Panc1 (cell line): ENCODE results near the gene ALLC. TPM values are rescaled to one million over a fixed set of nuclear protein-coding genes. Genes with fewer than 3 reads are reported as not detected.

Experiments used
- ATAC-seq: fragments of 200-7000 bp; cut with Tn5 transposase; 2 replicates; pipeline ENCODE4 v1.9.1; 2020; ENCODE audit warnings: mild to moderate bottlenecking, moderate library complexity
- BruUV-seq: library from RNA; stranded (reverse); fragments of 400-500 nt; replicated peaks from 2 replicates; lab custom pipeline; 2021; lab: Mats Ljungman, UMichigan
- CTCF ChIA-PET: fragments of 300-600 bp; sonication (Branson Sonifier 250); formaldehyde crosslinking; loops from one replicate; lab custom pipeline; 2022; ENCODE audit warnings: antibody characterized with exemption; lab: Charles Lee
- POLR2A ChIA-PET: fragments of 300-600 bp; sonication (Branson Sonifier 250); formaldehyde crosslinking; loops from one replicate; lab custom pipeline; 2022; ENCODE audit warnings: antibody characterized with exemption; lab: Charles Lee
- DNase-seq: peaks from one replicate; pipeline ENCODE4 v3.0.0-alpha.2; 2010; ENCODE audit warnings: low read depth, low spot score
- H3K27ac ChIP-seq: 2 replicates; pipeline ENCODE4 v1.5.1; 2011; ENCODE audit warnings: mild to moderate bottlenecking, low read length, inconsistent platforms
- H3K27me3 ChIP-seq: fragments of 200-500 bp; sonication (Bioruptor generic); 2 replicates; pipeline ENCODE4 v1.6.0; 2014; ENCODE audit warnings: low read length, inconsistent platforms; ENCODE audit not compliant: control insufficient read depth, insufficient read depth
- H3K36me3 ChIP-seq: fragments of 200-500 bp; sonication (Bioruptor generic); 2 replicates; pipeline ENCODE4 v1.5.1; 2014; ENCODE audit warnings: inconsistent platforms, mild to moderate bottlenecking, low read length, moderate library complexity; ENCODE audit not compliant: control insufficient read depth, insufficient read depth
- H3K4me1 ChIP-seq: 2 replicates; pipeline ENCODE4 v1.5.1; 2011; ENCODE audit warnings: inconsistent platforms, mild to moderate bottlenecking, low read length, moderate library complexity; ENCODE audit not compliant: control insufficient read depth, insufficient read depth
- H3K4me3 ChIP-seq, 2 experiments: 2 replicates each; pipeline ENCODE4 v1.5.1; 2011 to 2012; ENCODE audit warnings: low read depth in 2 of 2, low read length in 2 of 2, mild to moderate bottlenecking in 2 of 2, inconsistent platforms in 1 of 2, moderate library complexity in 1 of 2
- H3K9me3 ChIP-seq: fragments of 200-500 bp; sonication (Bioruptor generic); 2 replicates; pipeline ENCODE4 v1.5.1; 2014; ENCODE audit warnings: low read depth, mild to moderate bottlenecking, inconsistent platforms, low read length, moderate library complexity; ENCODE audit not compliant: control insufficient read depth, insufficient read depth
- CTCF ChIP-seq: fragments of 450-650 bp; IDR thresholded peaks from 2 replicates; pipeline ENCODE4 v1.5.1; 2017; ENCODE audit warnings: mild to moderate bottlenecking
- POLR2AphosphoS5 ChIP-seq: IDR thresholded peaks from 2 replicates; pipeline ENCODE4 v1.6.1; 2012; ENCODE audit warnings: mild to moderate bottlenecking, low read depth, low read length, moderate library complexity
- REST ChIP-seq, 2 experiments: IDR thresholded peaks; 2 replicates each; pipeline ENCODE4 v1.6.1; 2011 to 2012; ENCODE audit warnings: low read depth in 2 of 2, control low read depth in 1 of 2, low read length in 1 of 2, mild to moderate bottlenecking in 1 of 2, moderate library complexity in 1 of 2; ENCODE audit not compliant: insufficient read depth in 1 of 2
- SIN3A ChIP-seq: IDR thresholded peaks from 2 replicates; pipeline ENCODE4 v1.6.1; 2012; ENCODE audit warnings: low read depth, mild to moderate bottlenecking, low read length, moderate library complexity, borderline replicate concordance; ENCODE audit not compliant: insufficient read depth
- TCF7L2 ChIP-seq: IDR thresholded peaks from 2 replicates; pipeline ENCODE4 v1.6.1; 2011; ENCODE audit warnings: mild to moderate bottlenecking, low read depth, low read length, inconsistent platforms
- in situ Hi-C: cut with HindIII; loops from 2 replicates; pipeline ENCODE4 v1.10.0; 2016; ENCODE audit warnings: low sequenced_read_pairs, low pct_unique_long_range_greater_than_20kb
- intact Hi-C: fragments of 100-400 bp; cut with micrococcal nuclease; formaldehyde crosslinking; loops from one replicate; pipeline ENCODE4 v1.10.0; 2022; ENCODE audit not compliant: unreplicated experiment
- total RNA-seq: library from RNA; stranded (reverse); gene quantifications from one replicate; pipeline ENCODE4 v1.2.1, GENCODE V29; 2021; ENCODE audit not compliant: unreplicated experiment

ALLC gene
- total RNA-seq, 1 experiment from 2014 or later = not detected

- Histone ChIP-seq H3K27me3 (no peaks in the 10 kb centered on the region), H3K4me1 (peaks cover 4% of the 10 kb centered on the region), H3K9me3 (no peaks in the 10 kb centered on the region), H3K4me3 (no peak overlapping the region), H3K36me3 (no peaks in the 10 kb centered on the region), H3K27ac (no peak overlapping the region)
- in situ Hi-C loops (no loop called here), intact Hi-C loops (no loop called here)
- TF ChIP-seq CTCF (no peak), POLR2AphosphoS5 (no peak), REST (IDR thresholded peaks at IDR 0.05; ENCODE audit: insufficient read depth in 1 of 2, low read depth in 2 of 2, low read length in 1 of 2) (no peak), SIN3A (no peak), TCF7L2 (no peak)
- CTCF ChIA-PET = no interaction called here
- POLR2A ChIA-PET = no interaction called here
- ATAC-seq = no peak
- BruUV-seq = no TSS peak
- DNase-seq = no peak
Measured at GRCh38 chr2:3647831-3648651, 10.0 kb upstream of the ALLC start.

GRCh38 chr2:3648652-3649177 is 9.3 kb upstream of the ALLC start:
- Histone ChIP-seq H3K36me3 (no peaks in the 10 kb centered on the region), H3K4me1 (peaks cover 4% of the 10 kb centered on the region), H3K27ac (no peak overlapping the region), H3K4me3 (no peak overlapping the region), H3K9me3 (no peaks in the 10 kb centered on the region), H3K27me3 (no peaks in the 10 kb centered on the region)
- DNase-seq (no peak), ATAC-seq (no peak)
- ChIA-PET CTCF (no interaction called here), POLR2A (no interaction called here)
- in situ Hi-C loops (no loop called here), intact Hi-C loops (no loop called here)
- no peak for TF ChIP-seq CTCF
- BruUV-seq = no TSS peak
